HG02588 (cell line): ENCODE measurements around the gene TBC1D22A.

ENCODE experiments used
- ATAC-seq: cut with Tn5 transposase; IDR thresholded peaks from one replicate; pipeline ENCODE4 v1.9.1; 2021; ENCODE audit warnings: mild to moderate bottlenecking, moderate library complexity; ENCODE audit not compliant: unreplicated experiment

Gene TBC1D22A

DNA sequence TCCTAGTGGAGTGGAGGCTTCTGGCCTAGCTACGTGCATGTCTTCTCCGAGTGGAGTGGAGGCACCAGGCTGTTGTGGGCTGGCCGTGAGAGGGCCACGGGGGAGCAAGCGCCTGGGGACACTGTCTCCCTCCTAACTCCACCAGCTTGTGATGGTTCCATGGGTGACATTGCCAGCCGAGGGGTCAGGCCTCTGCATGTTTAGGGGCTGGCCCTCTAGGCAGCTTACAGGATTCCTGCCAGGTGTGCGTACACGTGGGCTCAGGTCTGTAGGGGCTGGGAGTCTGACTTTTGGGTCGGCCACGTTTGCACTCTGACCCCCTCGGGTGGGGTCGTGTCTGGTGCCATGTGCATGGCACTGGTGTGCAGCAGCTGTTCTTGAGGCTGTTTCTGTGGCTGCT, 31.6 kb downstream of the TBC1D22A start:
- ATAC-seq, result no peak

GRCh38 chr22:46794491-46794890, 32.0 kb downstream of the TBC1D22A start:
- ATAC-seq, result no peak

DNA sequence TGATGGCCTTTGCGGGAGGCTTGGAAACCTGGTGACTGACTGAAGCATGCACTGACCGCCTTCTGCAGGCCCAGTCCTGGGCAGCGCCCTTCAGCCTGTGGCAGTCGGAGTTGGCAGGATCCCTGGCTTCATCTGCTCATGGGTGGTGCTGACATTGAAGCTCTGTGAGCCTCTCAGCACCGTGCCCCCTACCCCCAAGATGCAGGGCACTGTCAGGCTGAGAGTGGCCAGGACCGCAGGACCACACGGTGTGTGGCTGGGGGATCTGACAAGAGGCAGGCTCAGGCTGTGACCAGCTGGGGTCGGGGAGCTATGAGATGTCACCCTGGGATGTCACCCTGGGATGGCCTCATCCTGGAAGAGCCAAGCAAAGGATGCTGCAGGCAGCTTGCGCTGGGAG, 32.7 kb downstream of the TBC1D22A start:
- no peak for ATAC-seq

- ATAC-seq, result no peak
These were observed 33.6 kb downstream of the TBC1D22A start for GRCh38 chr22:46795845-46796565.

DNA sequence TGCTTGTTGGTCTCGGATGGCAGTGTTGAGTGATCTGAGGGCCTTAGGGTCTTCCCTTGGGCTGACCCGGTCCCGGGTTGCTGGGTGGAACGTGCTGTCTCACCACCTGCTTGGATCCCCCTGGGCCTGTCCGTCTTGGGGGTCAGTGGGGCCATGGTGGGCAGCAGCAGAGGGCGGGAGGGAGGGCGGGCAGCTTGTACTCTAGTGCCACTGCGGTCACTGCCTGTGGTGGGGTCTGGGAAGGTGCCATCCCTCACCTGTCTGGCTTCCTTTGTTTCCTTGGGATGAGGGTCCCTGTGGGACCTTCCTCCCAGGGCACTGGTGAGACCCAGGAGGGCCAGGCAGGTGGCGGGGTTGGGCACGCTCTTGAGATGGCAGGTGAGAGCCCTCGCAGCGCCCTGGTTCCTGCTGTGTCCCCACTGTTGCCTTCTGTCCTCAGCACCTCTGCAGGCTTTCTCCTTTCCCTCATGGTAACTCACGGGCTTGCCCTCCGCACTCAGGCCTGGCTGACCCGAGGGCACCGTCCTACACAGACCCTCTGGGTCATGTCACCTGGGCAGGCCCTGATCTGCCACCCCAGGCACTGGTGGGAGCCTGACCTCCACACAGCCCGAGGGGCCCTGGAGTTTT, 34.2 kb downstream of the TBC1D22A start:
- no peak for ATAC-seq

- ATAC-seq, result no peak
These were observed 34.9 kb downstream of the TBC1D22A start for GRCh38 chr22:46797355-46797754.

- ATAC-seq, result no peak
These were observed 35.6 kb downstream of the TBC1D22A start for GRCh38 chr22:46798041-46798365.

GRCh38 chr22:46798366-46799350, 36.2 kb downstream of the TBC1D22A start:
- no peak for ATAC-seq

DNA sequence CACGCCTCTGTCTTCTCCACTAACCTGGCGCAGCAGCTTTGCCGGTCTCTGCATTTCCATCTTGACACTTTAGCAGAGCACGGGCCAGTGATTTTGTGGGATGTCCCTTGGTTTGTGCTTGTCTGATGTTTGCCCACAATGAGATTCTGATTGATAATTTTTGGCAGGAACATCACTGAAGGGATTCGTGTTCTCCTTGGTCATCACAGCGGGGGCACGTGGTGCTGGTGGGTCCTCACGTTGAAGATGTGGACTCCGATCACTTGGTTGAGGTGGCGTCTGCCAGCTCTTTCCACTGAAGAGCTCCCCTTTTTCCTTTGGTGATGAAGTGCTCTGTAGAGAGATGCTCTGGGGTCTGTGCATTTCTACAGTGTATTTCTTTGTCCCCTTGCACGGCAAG, 37.2 kb downstream of the TBC1D22A start:
- ATAC-seq, result no peak

GRCh38 chr22:46800102-46800857, 37.8 kb downstream of the TBC1D22A start:
- ATAC-seq, result no peak

- ATAC-seq, result no peak
These were observed 38.9 kb downstream of the TBC1D22A start for GRCh38 chr22:46801331-46801811.

GRCh38 chr22:46801826-46802607, 39.6 kb downstream of the TBC1D22A start:
- ATAC-seq, result no peak

DNA sequence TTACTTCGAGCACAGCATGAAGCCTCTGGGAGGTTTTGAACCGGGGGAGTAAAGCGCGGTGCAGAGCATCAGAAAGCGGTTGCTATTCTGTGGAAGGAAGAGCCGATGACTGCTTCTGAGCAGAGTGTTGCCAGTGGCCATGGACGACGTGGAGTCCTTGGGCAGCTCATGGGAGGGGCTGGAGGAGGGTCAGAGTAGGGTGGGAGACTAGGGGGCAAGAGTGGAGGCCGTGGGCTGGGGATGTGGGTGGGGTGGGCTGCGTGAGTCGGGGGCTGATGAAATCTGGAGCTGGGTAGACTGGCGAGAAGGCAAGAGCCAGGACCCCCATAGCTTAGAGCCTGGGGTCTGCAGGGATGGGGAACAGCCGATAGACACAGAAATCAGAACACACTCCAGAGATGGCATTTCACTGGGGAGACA, 40.2 kb downstream of the TBC1D22A start:
- no peak for ATAC-seq

- no peak for ATAC-seq
These were observed 40.8 kb downstream of the TBC1D22A start for GRCh38 chr22:46803031-46803880.

DNA sequence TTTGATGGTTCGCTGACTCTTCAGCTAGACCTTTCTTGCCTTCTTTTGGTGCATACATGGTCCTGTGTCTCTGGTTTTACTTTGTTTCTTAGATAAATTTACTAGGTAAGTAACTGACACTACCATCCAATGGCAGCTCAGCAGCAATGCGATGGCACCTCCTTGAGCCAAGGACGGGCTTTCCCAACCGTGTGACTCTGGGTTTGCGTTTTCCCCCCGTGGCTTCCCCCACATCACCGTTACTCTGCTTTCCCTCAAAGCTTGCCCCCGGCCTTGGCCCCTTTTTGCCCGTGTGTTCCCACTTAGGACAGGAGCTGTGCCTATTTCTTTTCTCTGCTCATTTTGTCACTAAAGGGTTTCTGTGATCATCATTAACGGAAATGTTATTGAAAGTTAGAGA, 41.5 kb downstream of the TBC1D22A start:
- ATAC-seq, result no peak

DNA sequence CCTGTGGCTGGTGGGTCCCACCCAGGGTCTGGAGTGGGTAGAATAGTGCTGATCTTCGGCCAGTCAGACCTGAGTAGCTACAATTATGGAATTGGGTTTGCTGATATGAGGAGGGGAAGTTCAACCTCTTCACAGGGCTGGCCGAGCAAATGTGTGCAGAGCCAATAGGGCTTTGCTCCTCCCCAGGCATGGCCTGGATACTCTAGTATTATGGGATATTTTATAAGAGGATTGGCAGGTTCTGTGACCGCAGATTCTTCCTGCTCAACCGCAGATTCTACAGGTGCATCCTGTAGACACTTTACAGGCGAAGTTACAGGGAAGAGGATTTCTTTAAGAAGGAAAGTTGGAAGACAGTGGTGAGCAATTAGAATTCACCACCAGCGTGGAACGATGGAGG, 44.3 kb downstream of the TBC1D22A start:
- ATAC-seq, result no peak

GRCh38 chr22:46807458-46807857, 45.0 kb downstream of the TBC1D22A start:
- no peak for ATAC-seq

DNA sequence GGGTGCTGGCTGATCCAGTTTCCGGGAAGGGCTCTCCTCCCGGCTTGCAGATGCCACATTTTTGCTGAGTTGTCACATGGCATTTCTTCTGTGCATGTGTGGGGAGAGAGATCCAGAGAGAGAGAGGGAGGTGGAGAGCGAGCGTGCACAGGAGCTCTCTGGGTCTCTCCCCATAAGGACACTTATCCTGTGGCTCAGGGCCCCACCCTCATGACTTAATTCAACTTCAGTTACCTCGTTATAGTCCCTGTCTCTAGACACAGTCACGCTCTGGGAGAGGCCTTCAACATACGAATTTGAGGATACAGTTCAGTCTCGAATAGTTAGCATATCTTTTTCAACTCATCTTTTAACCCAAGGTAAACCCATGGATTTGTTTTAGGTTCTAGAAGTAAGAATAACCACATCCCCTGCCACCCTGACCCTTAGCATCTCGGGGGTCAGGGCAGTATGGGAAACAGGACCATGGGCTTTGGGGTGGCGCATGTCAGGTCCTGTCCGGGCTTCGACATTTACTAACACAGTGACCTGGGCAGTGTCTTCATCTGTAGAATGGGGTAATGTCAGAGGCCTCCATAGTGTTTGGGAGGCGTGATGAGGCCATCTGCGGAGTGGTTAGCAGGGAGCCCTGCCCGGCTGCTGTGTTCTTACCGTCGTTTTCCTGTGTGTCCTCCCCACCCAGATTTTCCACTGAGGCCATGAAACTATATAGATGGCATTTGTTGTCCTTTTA, 46.9 kb downstream of the TBC1D22A start:
- no peak for ATAC-seq
